ENCODE results near the gene CCDC39.

- TF ChIP-seq TAF1 (IDR thresholded peaks at IDR 0.05; ENCODE audit: low read depth, low read length) (no peak), SIX5 (IDR thresholded peaks at IDR 0.05; ENCODE audit: low read depth, low read length) (no peak), CTCF (IDR thresholded peaks at IDR 0.05; ENCODE audit: control extremely low read depth in 1 of 3, insufficient read depth in 1 of 3, low read depth in 1 of 3, low read length in 3 of 3) (no peak), POLR2A (IDR thresholded peaks at IDR 0.05; ENCODE audit: control extremely low read depth in 1 of 2, low read depth in 2 of 2, low read length in 2 of 2) (no peak), HDAC6 (IDR thresholded peaks at IDR 0.05; ENCODE audit: low read depth, low read length) (no peak), SP1 (IDR thresholded peaks at IDR 0.05; ENCODE audit: low read depth, low read length) (no peak), GABPA (IDR thresholded peaks at IDR 0.05; ENCODE audit: borderline replicate concordance, insufficient read depth, low read length) (no peak), MAX (IDR thresholded peaks at IDR 0.05) (no peak), CHD1 (IDR thresholded peaks at IDR 0.05; ENCODE audit: low read depth, low read length) (no peak), POLR2AphosphoS5 (IDR thresholded peaks at IDR 0.05; ENCODE audit: low read depth, low read length) (no peak)
These were observed 88.9 kb downstream of the CCDC39 start for GRCh38 chr3:180590396-180590795.
